Measurements from ENCODE around the gene ATP11B. TPM values are rescaled to one million over a fixed set of nuclear protein-coding genes. Genes with fewer than 3 reads are reported as not detected.

Gene ATP11B
- total RNA-seq, 1 donor from 2014 or later: 92.8 TPM

- DNase-seq (ENCODE audit: low read depth in 2 of 2): no peak
These were observed 156.4 kb downstream of the ATP11B start for GRCh38 chr3:182949688-182950087.

GRCh38 chr3:182954553-182955235 is 161.4 kb downstream of the ATP11B start:
- no peak for DNase-seq (ENCODE audit: low read depth in 2 of 2)

GRCh38 chr3:182957226-182957625 is 163.9 kb downstream of the ATP11B start:
- DNase-seq (ENCODE audit: low read depth in 2 of 2): no peak

GRCh38 chr3:182957676-182958266 is 164.5 kb downstream of the ATP11B start:
- no peak for DNase-seq (ENCODE audit: low read depth in 2 of 2)

- no peak for DNase-seq (ENCODE audit: low read depth in 2 of 2)
These were observed 166.4 kb downstream of the ATP11B start for GRCh38 chr3:182959474-182960350.

GRCh38 chr3:182962166-182962565 is 168.9 kb downstream of the ATP11B start:
- DNase-seq (ENCODE audit: low read depth in 2 of 2): no peak

- no peak for DNase-seq (ENCODE audit: low read depth in 2 of 2)
These were observed 170.9 kb downstream of the ATP11B start for GRCh38 chr3:182964179-182964578.

GRCh38 chr3:182965861-182966366 is 172.6 kb downstream of the ATP11B start:
- no peak for DNase-seq (ENCODE audit: low read depth in 2 of 2)

- no peak for DNase-seq (ENCODE audit: low read depth in 2 of 2)
These were observed 174.2 kb downstream of the ATP11B start for GRCh38 chr3:182967218-182968204.

- DNase-seq (ENCODE audit: low read depth in 2 of 2): peak; percentile 12 to 29
These were observed 176.0 kb downstream of the ATP11B start for GRCh38 chr3:182969277-182969676.

GRCh38 chr3:182969853-182970252 is 176.5 kb downstream of the ATP11B start:
- no peak for DNase-seq (ENCODE audit: low read depth in 2 of 2)

GRCh38 chr3:182970811-182971418 is 177.6 kb downstream of the ATP11B start:
- DNase-seq (ENCODE audit: low read depth in 2 of 2): no peak

Other genes with a start within 250 kb of the ATP11B start
- gene DCUN1D1, start 187.0 kb downstream of the ATP11B start, total RNA-seq: 19.8 and 20.9 TPM in 2 replicates

Measured in dermis microvascular lymphatic vessel endothelial cell (primary cell).